Effector CD8-positive, alpha-beta T cell (primary cell): ENCODE results near the gene SCRT2.

ENCODE experiments used
- DNase-seq: peaks from one replicate; lab custom pipeline; 2025; lab: John Stamatoyannopoulos, UW

The SCRT2 gene

DNA sequence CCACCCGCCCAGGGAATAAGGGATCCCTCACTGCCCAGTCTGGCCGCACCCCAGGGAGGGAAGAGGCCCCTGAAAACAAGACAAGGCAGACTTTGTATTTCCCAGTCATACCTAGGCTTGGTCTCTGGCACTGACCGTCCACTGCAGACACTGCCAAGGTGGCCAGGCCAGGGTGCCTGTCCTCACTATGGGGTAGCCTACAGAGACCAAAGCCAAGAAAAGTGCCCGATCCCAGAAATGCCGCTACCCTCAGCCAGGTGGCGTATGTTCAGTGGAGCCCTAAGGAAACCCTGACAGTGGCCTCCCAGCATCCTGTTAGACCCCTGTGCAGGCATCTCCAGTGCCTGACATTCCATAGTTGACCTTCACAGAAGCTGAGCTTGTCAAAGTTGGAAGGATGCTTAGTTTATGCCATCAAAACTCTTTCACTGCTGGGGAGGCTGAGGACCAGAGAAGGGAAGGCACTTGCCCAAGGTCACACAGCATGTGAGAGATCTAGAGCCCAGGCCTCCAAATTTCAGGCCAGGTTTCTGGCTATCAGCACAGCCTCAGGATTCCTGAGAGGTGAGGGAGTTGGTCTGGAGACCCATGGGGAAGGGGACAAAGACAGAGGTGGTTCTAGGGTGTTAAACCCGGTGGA, 2.5 kb downstream of the SCRT2 start:
- DNase-seq: no peak

DNA sequence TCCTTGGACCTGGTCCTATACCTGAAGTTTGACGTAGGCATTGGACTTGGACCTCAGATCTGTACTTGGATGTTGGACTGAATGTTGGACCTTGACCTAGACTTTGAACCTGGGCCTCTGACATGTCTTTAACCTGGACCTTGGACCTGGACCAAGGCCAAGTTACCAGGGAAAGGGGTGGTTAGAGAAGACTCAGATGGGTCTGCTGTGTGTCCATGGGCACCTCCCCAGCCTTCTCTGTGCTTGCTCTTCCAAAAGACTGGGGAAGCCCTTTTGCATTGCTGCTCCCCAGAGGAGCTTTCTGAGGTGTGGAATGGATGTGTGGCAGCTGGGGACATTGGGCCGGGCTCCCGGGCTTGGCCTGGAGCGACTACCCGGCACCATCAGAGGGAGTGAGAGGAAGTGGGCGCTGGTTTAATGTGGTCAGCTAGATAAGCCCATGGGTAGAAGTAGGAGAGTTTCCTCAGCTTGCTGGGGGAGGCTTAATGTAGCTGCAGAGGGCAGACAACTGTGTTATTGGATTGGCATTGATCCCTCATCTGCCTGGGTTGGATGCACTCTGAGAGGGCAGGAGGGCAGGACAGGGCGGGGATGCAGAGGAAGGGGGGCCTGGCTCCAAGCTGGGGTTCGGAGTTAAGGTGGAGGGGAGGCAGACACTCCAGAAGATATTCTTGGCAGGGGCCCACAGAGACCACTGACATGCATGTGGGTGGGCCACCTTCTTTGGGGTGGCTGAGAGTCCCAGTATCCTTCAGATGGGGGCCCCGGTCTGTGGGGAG, 4.2 kb downstream of the SCRT2 start:
- DNase-seq: no peak

DNA sequence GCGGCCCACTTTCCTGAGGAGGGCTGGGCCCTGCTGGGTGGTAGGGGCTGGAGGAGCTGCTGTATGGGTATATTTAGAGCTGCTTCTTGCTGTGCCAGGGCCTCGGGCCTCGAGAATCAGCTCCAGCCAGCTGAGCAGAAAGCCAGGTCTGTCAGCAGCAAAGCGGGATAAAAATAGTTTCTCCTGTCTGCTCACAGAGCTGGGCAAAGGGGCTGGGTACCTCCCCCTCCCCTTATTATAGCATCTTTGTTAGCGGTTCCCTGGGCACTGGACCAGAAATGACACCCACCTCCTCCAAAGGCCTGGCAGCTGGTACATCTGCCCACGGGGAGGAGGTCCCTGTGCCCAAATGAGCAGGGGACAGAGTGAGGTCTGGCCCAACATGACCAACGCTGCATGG, 6.0 kb downstream of the SCRT2 start:
- no peak for DNase-seq

DNA sequence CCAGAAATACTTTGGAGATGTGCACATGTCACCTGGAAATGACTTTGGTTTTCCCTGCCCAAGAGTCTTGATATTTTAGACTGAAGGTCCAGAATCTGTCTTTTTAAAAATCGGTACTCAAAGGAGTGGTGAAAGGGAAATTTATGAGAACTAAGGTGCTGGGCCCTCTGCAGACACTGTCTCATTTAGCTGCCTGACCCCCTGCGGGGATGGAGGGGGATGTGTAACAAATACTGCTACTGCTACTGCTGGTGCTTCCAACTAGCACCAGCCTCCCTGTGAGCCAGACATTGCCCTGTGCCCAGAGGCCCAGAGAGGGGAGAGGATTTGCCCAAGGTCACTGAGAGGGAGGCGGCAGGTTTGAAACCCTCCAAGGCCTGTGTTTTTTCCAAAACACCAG, 7.0 kb downstream of the SCRT2 start:
- DNase-seq: no peak

DNA sequence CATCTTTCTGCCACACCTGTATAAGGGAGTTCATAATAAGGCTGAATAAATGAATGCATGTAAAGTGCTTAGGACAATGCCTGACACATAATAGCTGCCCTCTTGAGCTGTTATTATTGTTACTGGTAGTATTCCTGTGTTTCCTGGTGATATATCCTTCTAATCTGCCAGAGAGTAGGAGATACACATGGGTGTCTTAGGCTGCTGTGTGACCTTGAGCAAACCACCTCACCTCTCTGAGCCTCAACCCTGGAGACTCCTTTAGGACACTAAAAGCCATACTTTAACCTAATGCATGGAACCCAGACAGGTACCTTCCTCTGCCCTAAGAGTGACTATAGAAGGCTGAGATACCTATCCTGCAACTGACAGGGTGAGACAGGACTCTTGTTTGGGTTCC, 7.6 kb downstream of the SCRT2 start:
- no peak for DNase-seq

DNA sequence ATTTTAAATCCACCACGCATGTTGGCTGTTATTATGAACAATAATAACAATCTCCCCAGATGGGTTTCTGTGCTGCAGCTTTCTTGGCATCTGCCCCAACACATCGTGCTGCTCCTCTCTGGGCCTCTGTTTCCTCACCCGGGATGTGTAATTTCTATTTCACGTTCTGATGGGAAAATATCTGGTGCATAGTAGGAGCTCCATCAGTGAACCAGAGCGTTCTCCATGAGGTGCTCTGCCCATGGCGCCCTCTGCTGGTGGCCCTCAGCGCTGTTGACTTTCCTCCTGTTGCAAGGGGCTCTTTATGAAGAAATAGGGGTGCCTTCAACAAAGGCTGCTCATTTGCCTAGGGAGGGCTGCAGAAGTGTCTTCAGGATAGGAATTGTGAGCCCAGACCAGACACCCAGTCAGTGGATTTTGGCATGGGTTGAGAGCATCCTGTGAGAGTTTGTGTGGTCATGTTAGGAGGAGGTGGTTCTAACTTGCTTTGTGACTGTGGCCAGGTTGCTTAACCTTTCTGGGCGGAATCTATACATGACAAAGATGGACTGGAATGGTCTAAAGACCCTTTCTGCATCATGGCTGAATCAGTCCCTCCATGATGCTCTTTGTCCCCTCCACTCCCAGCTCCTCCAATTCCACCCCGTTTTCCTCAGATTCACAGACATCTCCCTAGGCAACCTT, 8.1 kb downstream of the SCRT2 start:
- peak; percentile 2 for DNase-seq

DNA sequence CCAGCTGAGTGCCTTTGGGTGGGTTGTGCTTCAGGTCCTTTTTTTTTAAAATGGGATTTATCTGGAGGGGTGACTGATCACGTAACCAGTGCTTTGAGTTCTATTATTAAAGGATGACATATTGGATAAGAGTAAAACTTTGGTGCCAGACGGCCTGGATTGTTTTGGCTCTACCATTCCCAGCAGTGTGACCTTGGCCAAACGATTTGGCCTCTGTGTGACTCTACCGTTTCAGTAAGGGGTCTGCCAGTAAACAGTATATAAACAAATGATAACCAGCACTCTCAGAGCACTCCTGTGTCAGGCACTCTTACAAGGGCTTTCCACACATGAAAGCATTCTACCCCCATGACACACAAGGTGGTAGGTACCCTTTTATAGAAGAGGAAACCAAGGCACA, 8.7 kb downstream of the SCRT2 start:
- DNase-seq: no peak

DNA sequence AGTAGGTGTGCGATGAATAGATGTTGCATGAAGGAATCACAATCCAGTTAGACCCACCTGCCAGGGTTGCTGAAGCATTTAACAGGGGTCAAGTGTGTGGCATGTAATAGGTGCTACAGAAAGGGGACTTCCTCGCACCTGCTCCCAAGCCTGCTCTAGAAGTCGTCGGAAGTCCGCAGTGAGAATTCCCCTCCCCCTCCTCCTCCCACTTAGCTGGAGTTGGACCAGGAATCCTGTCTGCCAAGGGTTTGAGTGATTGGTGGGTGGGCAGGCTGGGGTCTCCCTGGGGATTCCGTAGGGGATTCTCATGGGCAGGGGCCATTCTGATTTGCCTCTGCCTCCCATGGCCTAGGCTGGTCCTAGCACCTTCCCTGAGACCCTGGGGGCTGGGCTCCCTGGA, 10.3 kb downstream of the SCRT2 start:
- no peak for DNase-seq

DNA sequence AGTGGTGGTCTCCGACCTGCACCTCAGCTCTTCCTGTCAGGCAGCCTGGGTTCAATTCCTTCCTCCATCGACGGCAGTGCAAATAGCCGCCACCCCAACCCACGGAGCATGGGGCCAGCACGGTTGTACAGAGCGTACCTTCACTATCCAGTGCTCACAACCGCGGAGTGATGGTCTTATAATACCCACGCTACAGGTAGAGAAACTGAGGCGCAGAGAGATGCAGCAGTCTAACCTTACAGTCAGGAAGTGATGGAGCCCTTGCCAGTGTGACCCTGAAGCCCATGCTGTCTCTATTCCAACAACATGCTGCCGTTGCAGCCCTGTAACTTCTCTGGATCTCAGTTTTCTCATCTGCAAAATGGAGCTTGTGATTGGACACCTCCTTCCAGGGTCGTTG, 11.0 kb downstream of the SCRT2 start:
- no peak for DNase-seq

DNA sequence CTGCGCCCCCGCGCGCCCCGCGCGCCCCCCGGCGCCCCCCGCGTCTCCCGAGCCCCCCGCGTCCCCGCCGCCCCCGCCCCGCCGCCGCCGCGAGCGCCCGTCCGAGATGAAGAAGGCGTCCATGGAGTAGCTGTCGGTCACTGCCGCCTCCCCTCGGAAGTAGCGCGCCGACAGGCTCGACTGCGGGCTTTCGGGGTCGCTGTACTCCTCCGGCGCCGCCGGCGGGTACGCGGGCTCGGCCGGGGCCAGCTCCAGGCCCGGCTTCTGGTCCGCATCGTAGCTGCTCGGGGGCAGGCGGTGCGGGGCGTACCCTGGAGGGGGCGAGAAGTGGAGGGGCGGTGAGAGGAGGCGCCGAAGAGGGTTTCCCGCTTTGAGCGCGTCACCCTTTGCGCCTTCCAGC, 11.5 kb downstream of the SCRT2 start:
- DNase-seq: no peak

DNA sequence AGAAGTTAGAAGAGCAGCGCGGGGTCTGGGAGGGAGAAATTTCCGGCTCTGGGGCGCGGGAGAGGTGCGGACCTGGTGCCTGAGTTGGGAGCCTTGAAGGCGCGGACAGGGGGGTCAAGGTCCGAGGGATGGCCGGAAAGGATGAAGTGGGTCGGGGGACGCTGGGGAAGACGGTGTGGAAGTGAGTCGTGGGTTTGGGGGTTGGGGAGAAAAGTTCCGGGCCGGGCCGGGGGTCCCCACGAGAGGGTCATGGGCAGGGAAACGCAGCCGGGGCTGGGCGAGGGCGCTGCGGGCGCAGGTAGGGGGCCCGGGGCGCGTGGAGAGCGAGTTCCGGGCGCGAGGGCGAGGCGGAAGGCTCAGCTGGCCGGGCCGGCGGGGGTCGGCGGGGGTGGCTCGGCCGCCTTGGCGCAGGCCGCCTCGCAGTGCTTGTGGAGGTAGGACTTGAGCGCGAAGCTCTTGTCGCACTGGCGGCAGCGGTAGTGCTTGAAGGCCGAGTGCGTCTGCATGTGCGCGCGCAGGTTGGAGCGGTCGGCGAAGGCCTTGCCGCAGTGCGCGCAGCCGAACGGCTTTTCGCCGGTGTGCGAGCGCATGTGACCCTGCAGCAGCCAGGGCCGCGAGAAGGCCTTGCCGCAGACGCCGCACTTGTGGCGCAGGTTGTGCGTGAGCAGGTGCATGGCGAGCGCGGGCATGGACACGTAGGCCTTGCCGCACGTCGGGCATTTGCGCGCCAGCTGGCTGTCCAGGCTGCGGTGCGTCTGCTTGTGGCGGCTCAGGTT, 12.1 kb downstream of the SCRT2 start:
- DNase-seq: no peak

DNA sequence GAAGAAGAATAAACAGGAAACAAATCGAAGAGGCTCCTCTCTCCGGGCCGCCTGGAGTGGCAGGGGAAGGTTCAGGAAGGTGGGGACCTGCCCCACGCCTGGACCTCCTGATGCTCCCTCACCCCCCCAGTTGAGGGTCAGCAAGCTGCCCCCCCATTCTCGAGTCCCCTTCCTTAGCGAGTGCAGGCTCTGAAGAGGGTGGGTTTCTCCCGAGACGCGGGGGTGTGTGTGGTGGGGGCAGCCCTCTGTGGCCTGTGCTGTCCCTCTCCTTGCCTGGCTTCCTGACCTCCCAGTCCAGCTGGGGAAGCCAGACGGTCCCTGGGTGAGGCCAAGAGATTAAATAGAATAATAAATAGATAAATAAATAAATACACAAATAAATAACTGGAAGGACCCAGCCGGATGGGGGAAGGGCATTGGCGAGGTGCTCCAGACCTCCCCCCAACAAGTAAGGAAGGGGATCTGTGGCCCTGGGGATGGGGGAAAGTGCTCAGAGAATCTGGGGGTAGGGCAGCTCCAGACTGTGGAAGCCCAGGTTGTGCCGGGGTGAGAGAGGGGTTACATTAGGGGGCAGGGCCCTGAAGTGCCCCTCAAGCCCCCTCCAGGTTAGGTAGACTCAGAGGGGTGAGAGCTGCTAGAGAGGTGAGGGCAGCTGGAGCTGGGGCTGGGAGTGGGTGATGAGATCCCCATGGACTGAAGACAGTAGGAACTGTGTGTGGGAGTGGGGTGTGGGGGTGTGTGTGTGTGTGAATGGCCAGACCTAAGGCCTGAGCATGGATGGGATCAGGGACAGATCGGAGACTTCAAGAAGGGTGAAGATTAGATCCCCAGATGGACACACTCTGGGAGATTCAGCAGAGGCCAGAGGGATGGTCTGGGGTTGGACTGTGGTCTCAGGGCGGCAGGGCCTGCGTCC, 13.1 kb downstream of the SCRT2 start:
- no peak for DNase-seq

DNA sequence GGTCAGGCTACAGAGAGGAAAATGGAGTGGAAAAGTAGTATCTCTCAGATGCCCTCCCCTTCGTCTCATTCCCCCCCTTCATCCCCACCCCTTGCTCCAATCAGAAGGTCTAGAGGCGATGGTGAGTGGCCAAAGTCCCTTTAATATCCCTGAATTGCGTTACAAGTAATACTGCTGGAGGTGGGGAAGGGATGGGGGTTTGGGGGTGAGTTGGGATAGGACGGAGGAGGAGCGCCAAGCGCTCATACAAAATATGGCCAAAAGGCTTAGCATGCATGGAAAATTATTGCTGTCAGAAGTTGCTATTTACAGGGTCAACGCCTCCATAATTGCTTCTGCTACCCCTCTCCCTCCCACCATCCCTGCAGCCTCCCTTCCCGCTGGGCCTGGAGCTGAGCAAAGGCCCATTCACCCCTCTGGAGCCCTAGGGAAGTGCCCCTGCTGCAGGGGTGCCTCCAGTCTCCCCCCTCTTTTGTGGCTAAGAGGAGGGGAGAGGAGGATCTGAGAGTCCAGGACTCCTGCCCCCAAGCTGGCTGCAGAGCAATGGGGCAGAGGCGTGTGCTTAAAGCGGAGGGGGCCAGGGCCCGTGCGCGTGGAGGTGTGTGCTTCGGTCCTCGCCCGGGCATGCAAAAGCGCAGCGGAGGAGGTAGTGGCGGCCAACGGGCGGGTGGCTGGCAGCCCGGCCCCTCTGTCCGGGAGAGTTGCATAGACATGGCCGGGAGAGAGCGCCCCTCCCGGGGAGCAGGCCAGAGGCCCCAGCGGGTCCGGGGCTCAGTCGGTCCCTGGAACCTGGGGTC, 13.9 kb downstream of the SCRT2 start:
- DNase-seq: no peak

DNA sequence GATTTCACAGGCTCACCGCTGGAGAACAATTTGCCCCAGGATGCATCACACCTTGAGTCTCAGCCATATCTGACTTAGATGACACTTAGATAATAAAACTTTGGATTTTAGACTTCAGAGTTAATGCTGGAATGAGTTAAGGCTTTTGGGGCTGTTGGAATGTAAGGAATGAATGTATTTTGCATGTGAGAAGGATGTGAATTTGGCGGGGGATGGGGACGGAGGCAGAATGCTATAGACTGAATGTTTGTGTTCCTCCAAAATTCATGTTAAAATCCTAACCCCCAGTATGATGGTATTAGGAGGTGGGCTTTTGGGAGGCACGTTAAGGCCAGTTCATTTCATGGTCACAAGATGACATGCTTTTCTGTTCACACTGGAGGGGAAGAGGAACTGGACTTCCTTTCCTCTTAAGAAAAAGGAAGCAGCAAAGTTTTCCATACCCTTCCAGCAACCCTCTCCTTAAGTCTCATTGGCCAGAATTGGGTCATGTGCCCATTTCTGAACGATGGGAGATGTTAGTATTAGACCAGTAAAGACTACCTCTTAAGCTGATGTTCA, 16.8 kb downstream of the SCRT2 start:
- no peak for DNase-seq

DNA sequence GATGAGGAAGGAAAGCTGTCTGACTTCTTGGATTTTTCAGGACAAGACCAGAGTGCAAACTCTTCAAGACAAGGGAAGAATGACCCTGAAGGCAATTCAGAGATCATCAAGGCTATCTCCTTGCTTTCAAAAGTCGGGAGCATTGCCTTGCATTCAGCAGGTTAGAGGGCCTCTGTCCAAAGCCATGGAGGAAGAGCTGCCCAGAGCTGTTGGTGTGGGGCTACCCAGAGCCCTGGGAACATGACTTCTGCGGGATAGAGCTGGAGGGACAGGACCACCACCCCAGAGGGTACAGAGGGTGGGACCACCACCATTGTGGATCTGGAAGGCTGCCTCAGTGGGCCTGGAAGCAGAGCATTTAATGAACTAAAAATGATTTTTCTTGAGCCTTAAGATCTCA, 17.4 kb downstream of the SCRT2 start:
- DNase-seq: no peak

DNA sequence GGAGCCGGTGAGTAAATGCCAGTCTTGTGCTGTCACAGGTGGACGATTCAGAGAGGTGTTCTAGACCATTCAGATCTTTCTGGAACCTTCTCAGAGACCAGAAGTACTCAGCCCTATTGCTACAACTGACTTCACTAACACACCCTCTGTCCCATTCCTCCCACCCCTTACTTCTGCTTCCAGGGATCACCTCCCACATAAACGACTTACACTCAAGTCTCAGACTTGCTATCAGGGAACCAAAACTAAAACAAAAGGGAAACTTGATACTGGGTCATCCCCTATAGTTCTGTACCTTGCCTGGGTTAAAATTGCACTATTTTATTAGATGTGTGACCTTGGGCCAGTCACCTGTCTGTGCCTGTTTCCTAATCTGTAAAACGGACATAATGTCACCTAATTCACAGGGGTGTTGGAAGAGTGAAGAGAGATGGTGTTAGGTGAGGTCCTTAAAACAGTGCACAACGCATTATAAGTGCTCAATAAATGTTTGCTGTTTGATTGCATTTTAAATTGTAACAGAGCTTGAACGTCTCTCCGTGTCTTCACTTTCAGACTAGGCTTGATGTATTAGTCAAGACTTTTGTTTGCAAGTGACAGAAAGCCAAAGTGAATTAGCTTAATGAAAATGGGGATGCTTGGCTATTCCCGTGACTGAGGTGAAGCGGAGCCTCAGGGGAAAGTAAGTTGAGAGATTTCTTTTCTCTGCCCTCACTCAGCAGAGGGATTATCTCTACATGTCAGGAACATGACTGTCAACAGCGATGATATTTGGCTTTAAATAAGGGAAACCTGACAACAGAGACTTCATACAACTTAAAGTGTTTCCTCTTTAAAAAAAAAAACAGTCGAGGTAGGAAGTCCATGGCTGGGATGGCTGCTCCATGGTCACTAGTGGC, 19.6 kb downstream of the SCRT2 start:
- no peak for DNase-seq

DNA sequence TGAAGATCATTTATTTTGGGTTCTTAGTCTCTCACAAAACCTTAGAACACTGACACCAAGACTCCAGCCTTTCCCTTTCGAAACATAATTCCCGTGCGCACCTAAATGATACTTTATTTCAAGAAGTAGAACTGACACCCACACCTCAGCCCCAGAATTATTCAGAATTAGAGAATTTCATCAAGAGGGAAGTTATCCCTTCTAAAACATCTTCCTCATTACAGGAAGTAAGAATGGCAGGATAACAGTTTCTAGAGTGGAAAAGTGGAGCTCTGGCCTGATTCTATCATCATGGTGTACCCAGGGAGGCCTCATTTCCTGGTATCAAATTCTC, 21.2 kb downstream of the SCRT2 start:
- no peak for DNase-seq

DNA sequence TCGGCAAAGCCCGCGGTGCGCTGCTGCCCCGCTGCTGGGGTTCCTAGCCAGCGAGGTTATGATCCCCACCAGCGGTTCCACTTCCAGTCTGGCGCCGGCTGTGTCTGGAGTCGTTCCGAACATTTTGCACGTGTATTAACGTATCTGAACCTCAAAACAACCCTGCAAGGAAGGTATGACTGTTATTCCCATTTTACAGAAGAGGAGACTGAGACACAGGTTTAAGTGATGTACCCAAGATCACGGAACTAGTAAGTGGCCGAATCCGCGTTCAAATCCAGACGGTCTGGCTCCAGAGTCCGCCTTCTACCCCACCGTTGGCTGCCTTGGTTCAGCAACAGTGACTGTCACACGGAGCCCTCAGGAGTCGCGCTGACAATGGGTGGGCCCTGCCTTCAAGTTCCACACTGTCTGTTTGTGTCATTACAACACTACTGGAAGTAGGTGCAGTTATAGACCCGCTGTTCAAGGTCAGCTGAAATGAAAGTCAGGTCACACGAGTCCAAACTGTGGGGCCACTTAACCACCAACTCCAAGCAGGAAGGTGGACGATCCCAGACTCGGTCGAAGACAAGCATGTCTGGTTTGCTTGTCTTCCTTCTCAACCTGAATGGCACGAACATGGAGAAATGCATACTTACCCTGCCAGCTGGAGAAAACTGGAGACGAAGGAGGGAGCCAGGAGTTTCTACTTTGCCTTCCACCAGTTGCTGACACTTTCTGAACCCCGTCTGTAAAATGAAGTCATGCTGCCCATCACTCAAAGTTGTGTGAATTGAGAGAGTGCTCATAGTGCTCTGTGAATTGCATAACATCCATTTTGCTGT, 21.8 kb downstream of the SCRT2 start:
- no peak for DNase-seq
